ENCODE results near the gene FBXO31.

Gene FBXO31

GRCh38 chr16:87310610-87311009, 73.0 kb downstream of the FBXO31 start:
- H3K4me3 ChIP-seq (replicated peaks; ENCODE audit: insufficient read depth, low read length), result no peak overlapping the region
- no peaks in the 10 kb centered on the region for H3K27me3 ChIP-seq (ENCODE audit: insufficient read depth, poor library complexity, severe bottlenecking)
- TF ChIP-seq GABPA (IDR thresholded peaks at IDR 0.05; ENCODE audit: low read depth) (no peak), SPI1 (IDR thresholded peaks at IDR 0.05; ENCODE audit: borderline replicate concordance, low read depth) (no peak), POLR2AphosphoS5 (IDR thresholded peaks at IDR 0.05; ENCODE audit: low read depth) (no peak), REST (IDR thresholded peaks at IDR 0.05; ENCODE audit: insufficient replicate concordance, low read depth) (no peak), CTCF (IDR thresholded peaks at IDR 0.05; ENCODE audit: insufficient read depth, low read length) (no peak)
- DNase-seq (ENCODE audit: low read depth in 1 of 2, low spot score in 1 of 2), result no peak
- no peak overlapping the region for H3K27ac ChIP-seq (replicated peaks)

- Histone ChIP-seq H3K27ac (replicated peaks) (no peak overlapping the region), H3K4me3 (replicated peaks; ENCODE audit: insufficient read depth, low read length) (no peak overlapping the region), H3K27me3 (ENCODE audit: insufficient read depth, poor library complexity, severe bottlenecking) (no peaks in the 10 kb centered on the region)
- TF ChIP-seq CTCF (IDR thresholded peaks at IDR 0.05; ENCODE audit: insufficient read depth, low read length) (no peak), SPI1 (IDR thresholded peaks at IDR 0.05; ENCODE audit: borderline replicate concordance, low read depth) (no peak)
- DNase-seq (ENCODE audit: low read depth in 1 of 2, low spot score in 1 of 2), result no peak
Measured at GRCh38 chr16:87309620-87310525, 73.7 kb downstream of the FBXO31 start.

GRCh38 chr16:87308826-87309225, 74.8 kb downstream of the FBXO31 start:
- TF ChIP-seq POLR2AphosphoS5 (IDR thresholded peaks at IDR 0.05; ENCODE audit: low read depth), result no peak
- TF ChIP-seq CTCF (IDR thresholded peaks at IDR 0.05; ENCODE audit: insufficient read depth, low read length), result no peak
- no peak for TF ChIP-seq GABPA (IDR thresholded peaks at IDR 0.05; ENCODE audit: low read depth)
- TF ChIP-seq REST (IDR thresholded peaks at IDR 0.05; ENCODE audit: insufficient replicate concordance, low read depth), result no peak
- no peak for TF ChIP-seq SPI1 (IDR thresholded peaks at IDR 0.05; ENCODE audit: borderline replicate concordance, low read depth)
- no peak for DNase-seq (ENCODE audit: low read depth in 1 of 2, low spot score in 1 of 2)
- Histone ChIP-seq H3K4me3 (replicated peaks; ENCODE audit: insufficient read depth, low read length) (no peak overlapping the region), H3K27me3 (ENCODE audit: insufficient read depth, poor library complexity, severe bottlenecking) (no peaks in the 10 kb centered on the region), H3K27ac (replicated peaks) (no peak overlapping the region)
